ENCODE data around the gene BIRC7.

BIRC7 gene

GRCh38 chr20:63280929-63281545 is 45.3 kb downstream of the BIRC7 start:
- no peaks in the 10 kb centered on the region for H3K9me3 ChIP-seq (ENCODE audit: insufficient read depth, low read depth, low read length)

GRCh38 chr20:63281742-63282665 is 46.3 kb downstream of the BIRC7 start:
- Histone ChIP-seq H3K36me3 (ENCODE audit: insufficient read depth, low read depth, low read length) (peaks cover 76% of the 10 kb centered on the region), H3K27ac (ENCODE audit: low read length) (no peak overlapping the region), H3K4me3 (ENCODE audit: low read length) (no peak overlapping the region), H3K27me3 (ENCODE audit: insufficient read depth, low read length) (no peaks in the 10 kb centered on the region), H3K9me3 (ENCODE audit: insufficient read depth, low read depth, low read length) (no peaks in the 10 kb centered on the region), H3K9ac (ENCODE audit: low read depth, low read length) (no peak overlapping the region), H3K4me1 (ENCODE audit: insufficient read depth, low read length) (no peaks in the 10 kb centered on the region)

More at GRCh38 chr20:63280929-63281545, 45.3 kb downstream of the BIRC7 start:
- Histone ChIP-seq H3K4me3 (ENCODE audit: low read length) (no peak overlapping the region), H3K27me3 (ENCODE audit: insufficient read depth, low read length) (no peaks in the 10 kb centered on the region), H3K9ac (ENCODE audit: low read depth, low read length) (no peak overlapping the region), H3K36me3 (ENCODE audit: insufficient read depth, low read depth, low read length) (peaks cover 80% of the 10 kb centered on the region), H3K4me1 (ENCODE audit: insufficient read depth, low read length) (no peaks in the 10 kb centered on the region), H3K27ac (ENCODE audit: low read length) (no peak overlapping the region)

GRCh38 chr20:63282946-63283345 is 47.2 kb downstream of the BIRC7 start:
- H3K4me3 ChIP-seq (ENCODE audit: low read length), result no peak overlapping the region
- H3K4me1 ChIP-seq (ENCODE audit: insufficient read depth, low read length), result no peaks in the 10 kb centered on the region
- H3K9ac ChIP-seq (ENCODE audit: low read depth, low read length), result no peak overlapping the region
- H3K27ac ChIP-seq (ENCODE audit: low read length), result no peak overlapping the region
- no peaks in the 10 kb centered on the region for H3K9me3 ChIP-seq (ENCODE audit: insufficient read depth, low read depth, low read length)
- peaks cover 74% of the 10 kb centered on the region for H3K36me3 ChIP-seq (ENCODE audit: insufficient read depth, low read depth, low read length)
- no peaks in the 10 kb centered on the region for H3K27me3 ChIP-seq (ENCODE audit: insufficient read depth, low read length)

GRCh38 chr20:63283397-63284082 is 47.8 kb downstream of the BIRC7 start:
- peaks cover 74% of the 10 kb centered on the region for H3K36me3 ChIP-seq (ENCODE audit: insufficient read depth, low read depth, low read length)
- no peak overlapping the region for H3K27ac ChIP-seq (ENCODE audit: low read length)
- no peaks in the 10 kb centered on the region for H3K27me3 ChIP-seq (ENCODE audit: insufficient read depth, low read length)
- no peaks in the 10 kb centered on the region for H3K9me3 ChIP-seq (ENCODE audit: insufficient read depth, low read depth, low read length)
- H3K4me1 ChIP-seq (ENCODE audit: insufficient read depth, low read length), result no peaks in the 10 kb centered on the region
- no peak overlapping the region for H3K9ac ChIP-seq (ENCODE audit: low read depth, low read length)
- no peak overlapping the region for H3K4me3 ChIP-seq (ENCODE audit: low read length)

GRCh38 chr20:63284083-63284440 is 48.4 kb downstream of the BIRC7 start:
- no peaks in the 10 kb centered on the region for H3K9me3 ChIP-seq (ENCODE audit: insufficient read depth, low read depth, low read length)
- no peaks in the 10 kb centered on the region for H3K27me3 ChIP-seq (ENCODE audit: insufficient read depth, low read length)
- H3K4me3 ChIP-seq (ENCODE audit: low read length), result no peak overlapping the region
- H3K4me1 ChIP-seq (ENCODE audit: insufficient read depth, low read length), result no peaks in the 10 kb centered on the region
- H3K27ac ChIP-seq (ENCODE audit: low read length), result no peak overlapping the region
- no peak overlapping the region for H3K9ac ChIP-seq (ENCODE audit: low read depth, low read length)
- peaks cover 74% of the 10 kb centered on the region for H3K36me3 ChIP-seq (ENCODE audit: insufficient read depth, low read depth, low read length)

- no peaks in the 10 kb centered on the region for H3K27me3 ChIP-seq (ENCODE audit: insufficient read depth, low read length)
- H3K9ac ChIP-seq (ENCODE audit: low read depth, low read length), result no peak overlapping the region
- no peak overlapping the region for H3K27ac ChIP-seq (ENCODE audit: low read length)
- no peaks in the 10 kb centered on the region for H3K4me1 ChIP-seq (ENCODE audit: insufficient read depth, low read length)
- peaks cover 72% of the 10 kb centered on the region for H3K36me3 ChIP-seq (ENCODE audit: insufficient read depth, low read depth, low read length)
- no peaks in the 10 kb centered on the region for H3K9me3 ChIP-seq (ENCODE audit: insufficient read depth, low read depth, low read length)
- no peak overlapping the region for H3K4me3 ChIP-seq (ENCODE audit: low read length)
These were observed 48.8 kb downstream of the BIRC7 start for GRCh38 chr20:63284544-63284949.

GRCh38 chr20:63284981-63285524 is 49.3 kb downstream of the BIRC7 start:
- Histone ChIP-seq H3K27me3 (ENCODE audit: insufficient read depth, low read length) (no peaks in the 10 kb centered on the region), H3K36me3 (ENCODE audit: insufficient read depth, low read depth, low read length) (peaks cover 69% of the 10 kb centered on the region), H3K4me1 (ENCODE audit: insufficient read depth, low read length) (no peaks in the 10 kb centered on the region), H3K9me3 (ENCODE audit: insufficient read depth, low read depth, low read length) (no peaks in the 10 kb centered on the region), H3K27ac (ENCODE audit: low read length) (no peak overlapping the region), H3K4me3 (ENCODE audit: low read length) (no peak overlapping the region), H3K9ac (ENCODE audit: low read depth, low read length) (no peak overlapping the region)

GRCh38 chr20:63285636-63286615 is 50.2 kb downstream of the BIRC7 start:
- Histone ChIP-seq H3K4me3 (ENCODE audit: low read length) (no peak overlapping the region), H3K27me3 (ENCODE audit: insufficient read depth, low read length) (no peaks in the 10 kb centered on the region), H3K36me3 (ENCODE audit: insufficient read depth, low read depth, low read length) (peaks cover 60% of the 10 kb centered on the region)

GRCh38 chr20:63286781-63287696 is 51.3 kb downstream of the BIRC7 start:
- no peaks in the 10 kb centered on the region for H3K9me3 ChIP-seq (ENCODE audit: insufficient read depth, low read depth, low read length)
- H3K36me3 ChIP-seq (ENCODE audit: insufficient read depth, low read depth, low read length), result peaks cover 51% of the 10 kb centered on the region
- no peak overlapping the region for H3K4me3 ChIP-seq (ENCODE audit: low read length)
- H3K27me3 ChIP-seq (ENCODE audit: insufficient read depth, low read length), result no peaks in the 10 kb centered on the region
- no peaks in the 10 kb centered on the region; the same call in 1 of the 2 replicates for H3K4me1 ChIP-seq (ENCODE audit: insufficient read depth, low read length)
- H3K27ac ChIP-seq (ENCODE audit: low read length), result no peak overlapping the region
- H3K9ac ChIP-seq (ENCODE audit: low read depth, low read length), result no peak overlapping the region

More at GRCh38 chr20:63285636-63286615, 50.2 kb downstream of the BIRC7 start:
- H3K9ac ChIP-seq (ENCODE audit: low read depth, low read length), result no peak overlapping the region
- H3K27ac ChIP-seq (ENCODE audit: low read length), result no peak overlapping the region
- H3K4me1 ChIP-seq (ENCODE audit: insufficient read depth, low read length), result no peaks in the 10 kb centered on the region; the same call in 1 of the 2 replicates
- no peaks in the 10 kb centered on the region for H3K9me3 ChIP-seq (ENCODE audit: insufficient read depth, low read depth, low read length)
